Stomach smooth muscle (tissue), 2 donors: ENCODE results near the gene FAF2.

Experiments used
- H3K27ac ChIP-seq: one replicate; pipeline ENCODE4 v1.7.0; 2013; ENCODE audit warnings: mild to moderate bottlenecking, low read length, inconsistent platforms
- H3K27me3 ChIP-seq, 2 donors: one replicate each; pipeline ENCODE4 v1.7.0; 2013; ENCODE audit warnings: low read length in 2 of 2; ENCODE audit not compliant: insufficient read depth in 2 of 2, control insufficient read depth in 1 of 2
- H3K36me3 ChIP-seq, 2 donors: one replicate each; pipeline ENCODE4 v1.7.0; 2013; ENCODE audit warnings: low read length in 2 of 2; ENCODE audit not compliant: control insufficient read depth in 2 of 2, insufficient read depth in 2 of 2
- H3K4me1 ChIP-seq: one replicate; pipeline ENCODE4 v1.7.0; 2013; ENCODE audit warnings: low read length; ENCODE audit not compliant: control insufficient read depth, insufficient read depth
- H3K4me3 ChIP-seq, 2 donors: one replicate each; pipeline ENCODE4 v1.7.0; 2013; ENCODE audit warnings: low read length in 2 of 2
- H3K9ac ChIP-seq, 2 donors: one replicate each; pipeline ENCODE4 v1.7.0; 2013; ENCODE audit warnings: low read length in 2 of 2, mild to moderate bottlenecking in 1 of 2
- H3K9me3 ChIP-seq, 2 donors: one replicate each; pipeline ENCODE4 v1.7.0; 2013; ENCODE audit warnings: low read length in 2 of 2; ENCODE audit not compliant: control insufficient read depth in 2 of 2
- donor health status: healthy.
- donor health status: Pancreatic carcinoma.

The FAF2 gene

GRCh38 chr5:176461349-176461748 lies 13.2 kb downstream of the FAF2 start:
- Histone ChIP-seq H3K4me1 (no peaks in the 10 kb centered on the region), H3K27me3 (no peaks in the 10 kb centered on the region)

GRCh38 chr5:176463113-176463764 lies 15.1 kb downstream of the FAF2 start:
- no peaks in the 10 kb centered on the region for H3K27me3 ChIP-seq
- H3K9me3 ChIP-seq = no peaks in the 10 kb centered on the region
- H3K9ac ChIP-seq = no peak overlapping the region
- H3K27ac ChIP-seq = no peak overlapping the region
- H3K36me3 ChIP-seq = no peaks in the 10 kb centered on the region
- H3K4me3 ChIP-seq = no peak overlapping the region
- H3K4me1 ChIP-seq = peaks cover 4% of the 10 kb centered on the region

More at GRCh38 chr5:176461349-176461748, 13.2 kb downstream of the FAF2 start:
- no peak overlapping the region for H3K4me3 ChIP-seq
- H3K36me3 ChIP-seq = no peaks in the 10 kb centered on the region
- no peak overlapping the region for H3K27ac ChIP-seq
- H3K9ac ChIP-seq = no peak overlapping the region
- H3K9me3 ChIP-seq = no peaks in the 10 kb centered on the region

GRCh38 chr5:176466245-176466871 lies 18.2 kb downstream of the FAF2 start:
- Histone ChIP-seq H3K27ac (no peak overlapping the region), H3K9ac (no peak overlapping the region), H3K27me3 (no peaks in the 10 kb centered on the region)

GRCh38 chr5:176469296-176469695 lies 21.1 kb downstream of the FAF2 start:
- H3K9ac ChIP-seq = no peak overlapping the region
- no peak overlapping the region for H3K27ac ChIP-seq
- no peaks in the 10 kb centered on the region for H3K9me3 ChIP-seq
- peaks cover 0 to 12% of the 10 kb centered on the region in 2 donors for H3K36me3 ChIP-seq
- peaks cover 4% of the 10 kb centered on the region for H3K4me1 ChIP-seq
- no peak overlapping the region for H3K4me3 ChIP-seq
- H3K27me3 ChIP-seq = no peaks in the 10 kb centered on the region

More at GRCh38 chr5:176466245-176466871, 18.2 kb downstream of the FAF2 start:
- Histone ChIP-seq H3K4me1 (peaks cover 4% of the 10 kb centered on the region), H3K36me3 (no peaks in the 10 kb centered on the region), H3K4me3 (no peak overlapping the region), H3K9me3 (no peaks in the 10 kb centered on the region)

- no peak overlapping the region for H3K9ac ChIP-seq
- H3K4me3 ChIP-seq = no peak overlapping the region
- H3K27me3 ChIP-seq = no peaks in the 10 kb centered on the region
- no peaks in the 10 kb centered on the region for H3K9me3 ChIP-seq
- H3K36me3 ChIP-seq = peaks cover 0 to 12% of the 10 kb centered on the region in 2 donors
- H3K27ac ChIP-seq = no peak overlapping the region
- peaks cover 4% of the 10 kb centered on the region for H3K4me1 ChIP-seq
These were observed 22.4 kb downstream of the FAF2 start for GRCh38 chr5:176470539-176470938.

GRCh38 chr5:176471098-176471497 lies 22.9 kb downstream of the FAF2 start:
- Histone ChIP-seq H3K9me3 (no peaks in the 10 kb centered on the region), H3K4me3 (no peak overlapping the region), H3K27me3 (no peaks in the 10 kb centered on the region), H3K36me3 (peaks cover 0 to 12% of the 10 kb centered on the region in 2 donors), H3K4me1 (peaks cover 4% of the 10 kb centered on the region), H3K9ac (no peak overlapping the region), H3K27ac (no peak overlapping the region)

- Histone ChIP-seq H3K4me3 (no peak overlapping the region), H3K27ac (no peak overlapping the region), H3K36me3 (peaks cover 0 to 12% of the 10 kb centered on the region in 2 donors), H3K9me3 (no peaks in the 10 kb centered on the region), H3K4me1 (no peaks in the 10 kb centered on the region), H3K9ac (no peak overlapping the region), H3K27me3 (no peaks in the 10 kb centered on the region)
These were observed 25.3 kb downstream of the FAF2 start for GRCh38 chr5:176473335-176474006.

- H3K9ac ChIP-seq = no peak overlapping the region
- H3K27ac ChIP-seq = no peak overlapping the region
- H3K4me1 ChIP-seq = no peaks in the 10 kb centered on the region
- H3K4me3 ChIP-seq = no peak overlapping the region
- no peaks in the 10 kb centered on the region for H3K9me3 ChIP-seq
- H3K27me3 ChIP-seq = no peaks in the 10 kb centered on the region
- peaks cover 0 to 12% of the 10 kb centered on the region in 2 donors for H3K36me3 ChIP-seq
These were observed 26.3 kb downstream of the FAF2 start for GRCh38 chr5:176474476-176474875.

- H3K4me1 ChIP-seq = no peaks in the 10 kb centered on the region
- H3K9ac ChIP-seq = no peak overlapping the region
- peaks cover 11 to 15% of the 10 kb centered on the region in 2 donors for H3K36me3 ChIP-seq
- H3K27me3 ChIP-seq = no peaks in the 10 kb centered on the region
- H3K27ac ChIP-seq = no peak overlapping the region
- no peaks in the 10 kb centered on the region for H3K9me3 ChIP-seq
- no peak overlapping the region for H3K4me3 ChIP-seq
These were observed 33.5 kb downstream of the FAF2 start for GRCh38 chr5:176481711-176482110.

GRCh38 chr5:176485176-176485575 lies 37.0 kb downstream of the FAF2 start:
- H3K27ac ChIP-seq = no peak overlapping the region
- H3K9ac ChIP-seq = no peak overlapping the region
- H3K4me1 ChIP-seq = no peaks in the 10 kb centered on the region
- no peaks in the 10 kb centered on the region for H3K9me3 ChIP-seq
- H3K4me3 ChIP-seq = no peak overlapping the region
- peaks cover 22 to 26% of the 10 kb centered on the region in 2 donors for H3K36me3 ChIP-seq
- H3K27me3 ChIP-seq = no peaks in the 10 kb centered on the region
